HG02943 (cell line): Measurements from ENCODE around the gene PAXX.

Experiments used
- ATAC-seq: cut with Tn5 transposase; IDR thresholded peaks from one replicate; pipeline ENCODE4 v1.9.1; 2021; ENCODE audit warnings: mild to moderate bottlenecking, low read depth, moderate library complexity; ENCODE audit not compliant: unreplicated experiment

PAXX gene

DNA sequence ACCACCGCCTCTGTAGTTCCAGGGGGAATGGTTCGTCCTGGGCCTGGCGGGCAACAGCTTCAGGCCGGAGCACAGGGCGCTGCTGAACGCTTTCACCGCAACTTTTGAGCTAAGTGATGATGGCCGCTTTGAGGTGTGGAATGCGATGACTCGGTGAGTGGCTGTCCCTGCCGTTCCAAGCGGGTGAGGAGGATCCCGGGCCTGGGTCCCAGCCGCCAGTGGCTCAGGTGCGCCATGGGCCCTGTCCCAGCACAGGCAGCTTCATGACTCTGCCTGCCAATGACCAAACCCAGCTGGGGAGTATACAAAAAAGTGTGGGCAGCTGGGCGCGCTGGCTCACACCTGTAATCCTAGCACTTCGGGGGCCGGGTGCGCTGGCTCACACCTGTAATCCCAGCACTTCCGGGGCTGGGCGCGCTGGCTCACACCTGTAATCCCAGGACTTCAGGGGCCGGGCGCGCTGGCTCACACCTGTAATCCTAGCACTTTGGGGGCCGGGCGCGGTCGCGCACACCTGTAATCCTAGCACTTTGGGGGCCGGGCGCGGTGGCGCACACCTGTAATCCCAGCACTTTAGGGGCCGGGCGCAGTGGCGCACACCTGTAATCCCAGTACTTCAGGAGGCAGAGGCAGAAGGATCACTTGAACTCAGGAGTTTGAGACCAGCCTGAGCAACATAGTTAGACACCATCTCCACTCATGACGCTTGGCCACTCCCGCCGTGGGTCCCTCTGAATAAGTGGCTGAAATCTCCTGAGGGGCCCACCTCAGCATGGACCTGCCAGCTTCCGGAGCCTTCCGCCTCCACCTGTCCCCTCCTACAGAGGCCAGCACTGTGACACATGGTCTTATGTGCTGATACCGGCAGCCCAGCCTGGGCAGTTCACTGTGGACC is 39.1 kb upstream of the PAXX start:
- ATAC-seq = no peak

DNA sequence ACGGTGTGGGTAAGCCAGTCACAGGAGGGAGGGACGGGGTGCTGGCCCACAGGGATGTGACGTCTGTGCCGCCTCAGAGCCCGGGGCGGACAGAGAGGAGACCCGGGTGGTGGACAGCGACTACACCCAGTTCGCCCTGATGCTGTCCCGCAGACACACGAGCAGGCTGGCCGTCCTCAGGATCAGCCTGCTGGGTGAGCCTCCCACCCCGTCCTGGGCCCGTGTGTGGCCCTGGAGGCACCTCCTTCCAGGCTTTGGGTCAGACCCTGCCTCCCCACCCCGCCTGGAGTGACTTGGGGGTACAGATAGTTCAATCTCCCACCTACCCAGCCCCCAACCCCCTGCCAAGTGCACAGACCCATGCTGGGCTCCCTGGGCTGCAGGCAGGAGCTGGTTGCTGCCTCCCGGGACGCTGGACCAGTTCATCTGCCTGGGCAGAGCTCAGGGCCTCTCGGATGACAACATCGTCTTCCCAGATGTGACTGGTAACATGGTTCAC is 38.4 kb upstream of the PAXX start:
- no peak for ATAC-seq

DNA sequence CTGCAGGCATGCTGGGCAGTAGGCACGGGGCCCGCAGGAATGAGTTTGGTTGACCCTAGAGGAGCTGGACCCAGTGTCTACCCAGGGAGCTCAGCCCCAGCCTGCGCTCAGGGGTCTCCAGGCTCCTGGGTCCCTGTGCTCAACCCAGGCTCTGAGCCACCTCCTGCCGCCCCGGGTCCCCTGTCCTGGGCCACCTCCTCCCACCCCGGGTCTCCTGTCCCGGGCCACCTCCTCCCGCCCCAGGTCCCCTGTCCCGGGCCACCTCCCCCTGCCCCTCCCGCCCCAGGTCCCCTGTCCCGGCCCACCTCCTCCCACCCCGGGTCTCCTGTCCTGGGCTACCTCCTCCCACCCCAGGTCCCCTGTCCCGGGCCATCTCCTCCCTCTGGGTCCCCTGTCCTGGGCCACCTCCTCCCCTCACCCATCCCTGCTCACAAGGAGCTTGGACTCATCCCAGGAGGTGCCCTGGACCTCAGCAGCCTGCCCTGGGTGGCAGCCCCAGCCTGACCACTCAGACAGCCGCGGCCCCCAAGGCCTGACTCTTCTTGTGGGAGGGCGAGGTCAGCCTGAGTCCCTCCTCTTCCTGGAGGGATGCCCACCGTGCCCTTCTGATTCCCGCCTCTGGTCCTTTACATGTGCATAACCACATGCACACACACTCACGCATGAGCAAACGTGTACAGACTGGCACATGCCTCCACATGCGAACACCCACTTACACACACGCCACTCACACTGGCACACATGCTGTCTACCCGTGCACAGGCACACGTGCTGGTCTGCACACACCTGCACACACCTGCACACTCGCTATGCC is 37.7 kb upstream of the PAXX start:
- no peak for ATAC-seq

DNA sequence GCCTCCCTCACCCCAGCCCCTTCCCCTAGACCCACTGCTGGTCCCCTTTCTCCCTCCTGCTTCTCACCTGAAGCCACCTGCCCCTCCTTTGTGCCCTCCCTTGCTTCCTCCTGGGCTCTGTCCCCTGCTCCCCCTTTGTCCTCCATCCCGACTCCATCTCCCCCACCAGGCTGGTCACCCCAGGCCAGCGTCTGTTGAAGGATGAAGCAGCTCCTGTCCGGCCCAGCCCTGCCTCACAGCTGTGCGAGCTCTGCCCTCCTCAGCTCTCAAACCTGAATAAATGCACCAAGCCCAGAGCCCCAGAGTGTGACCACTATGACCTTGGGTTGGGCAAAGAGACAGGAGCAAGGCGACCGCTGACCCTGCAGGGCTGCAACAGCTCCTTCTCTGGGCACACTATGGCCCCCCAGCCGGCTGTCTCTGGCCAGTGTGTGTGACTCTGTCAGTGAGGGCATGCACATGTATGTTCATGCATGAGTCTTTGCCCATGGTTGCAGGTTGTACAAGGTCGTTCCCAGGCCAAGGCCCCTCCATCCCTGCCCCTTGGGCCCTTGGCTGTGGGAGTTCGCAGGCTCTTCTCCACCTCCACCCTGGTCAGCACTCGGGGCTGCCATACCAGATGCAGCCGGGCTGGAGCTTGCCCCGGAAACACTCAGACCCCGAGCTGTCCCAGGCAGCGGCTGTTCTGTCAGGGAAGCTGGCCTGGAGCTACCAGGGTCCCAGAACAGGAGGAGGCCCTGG is 36.9 kb upstream of the PAXX start:
- ATAC-seq = no peak

DNA sequence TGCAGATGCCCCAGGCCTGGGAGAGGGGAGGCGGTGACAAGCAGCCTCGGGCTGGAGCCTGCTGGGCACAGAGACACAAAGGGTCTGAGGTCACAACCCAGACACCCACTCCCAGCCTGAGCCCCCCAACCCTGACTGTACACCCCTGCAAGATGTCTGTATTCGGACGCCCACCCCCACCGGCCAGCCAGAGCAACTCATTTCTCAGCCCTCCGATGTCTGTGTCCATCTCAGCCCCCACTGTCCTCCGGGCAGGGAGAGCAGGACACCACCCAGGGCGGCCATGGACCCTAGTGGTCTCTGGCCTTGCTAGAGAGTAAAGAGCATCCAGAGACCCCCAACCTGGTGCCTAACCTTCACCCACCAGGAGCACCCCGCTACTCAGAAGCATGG is 36.3 kb upstream of the PAXX start:
- no peak for ATAC-seq

DNA sequence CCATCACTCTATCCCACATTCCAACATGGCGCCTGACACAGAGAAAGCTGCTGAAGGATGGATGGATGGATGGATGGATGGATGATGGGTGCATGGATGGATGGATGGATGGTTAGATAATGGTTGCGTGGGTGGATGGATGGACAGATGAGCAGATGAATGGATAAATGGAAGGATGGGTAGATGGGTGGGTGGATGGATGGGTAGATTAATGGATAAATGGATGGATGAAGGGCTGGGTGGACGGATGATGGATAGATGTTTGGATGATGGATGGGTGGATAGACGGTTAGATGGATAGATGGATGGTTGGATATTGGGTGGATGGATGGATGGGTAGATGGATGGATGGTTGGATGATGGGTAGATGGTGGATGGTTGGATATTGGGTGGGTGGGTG is 35.6 kb upstream of the PAXX start:
- no peak for ATAC-seq

DNA sequence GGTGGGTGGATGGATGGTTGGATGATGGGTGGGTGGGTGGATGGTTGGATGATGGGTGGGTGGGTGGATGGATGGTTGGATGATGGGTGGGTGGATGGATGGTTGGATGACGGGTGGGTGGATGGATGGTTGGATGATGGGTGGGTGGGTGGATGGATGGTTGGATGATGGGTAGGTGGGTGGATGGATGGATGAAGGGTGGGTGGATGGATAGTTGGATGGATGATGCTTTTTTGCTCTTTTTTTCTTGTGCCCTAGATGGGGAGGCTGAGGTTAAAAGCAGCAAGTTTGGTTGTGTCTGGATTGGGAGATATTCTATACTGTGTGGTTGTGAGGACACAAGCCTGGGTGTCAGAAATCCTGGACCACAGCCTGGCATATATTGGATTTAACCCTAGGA is 34.8 kb upstream of the PAXX start:
- ATAC-seq = no peak

DNA sequence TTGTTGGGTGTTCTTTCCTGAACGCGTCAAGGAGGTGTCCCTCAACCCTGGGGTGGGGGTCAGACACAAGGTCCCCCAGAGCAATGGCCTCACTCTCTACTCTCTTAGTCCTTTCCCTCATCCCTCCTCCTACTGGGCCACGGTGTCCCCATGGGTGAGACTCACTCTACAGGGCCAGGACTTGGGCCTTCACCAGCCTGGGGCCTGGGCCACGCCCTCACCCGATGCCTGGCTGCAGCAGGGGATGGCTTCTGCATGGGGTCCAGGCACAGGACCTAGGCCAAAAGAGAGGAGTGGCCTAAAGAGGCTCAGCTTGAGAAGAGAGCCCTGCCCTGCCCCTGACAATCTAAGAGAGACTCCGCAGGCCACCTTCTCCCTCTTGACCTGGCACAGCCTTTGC is 34.3 kb upstream of the PAXX start:
- no peak for ATAC-seq

DNA sequence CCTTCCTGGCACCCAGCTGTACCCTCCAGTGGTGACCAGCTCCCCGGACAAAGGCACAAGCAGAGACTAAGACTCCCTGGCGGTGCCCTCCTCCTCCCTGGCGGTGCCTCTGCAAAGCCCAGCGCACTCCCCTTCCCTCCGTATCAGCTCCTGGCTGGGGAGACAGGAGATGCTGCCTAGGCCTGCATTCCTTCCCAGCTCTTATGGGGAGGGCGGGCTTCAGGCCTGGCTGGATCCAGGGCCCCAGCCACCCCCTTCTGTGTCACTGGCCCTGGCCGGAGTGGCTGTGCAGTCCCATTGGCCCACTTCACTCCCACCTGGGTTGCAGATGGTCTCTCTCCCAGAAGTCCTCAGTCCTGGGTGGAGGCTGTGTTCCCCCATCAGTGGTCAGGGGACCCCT is 33.7 kb upstream of the PAXX start:
- ATAC-seq = no peak

DNA sequence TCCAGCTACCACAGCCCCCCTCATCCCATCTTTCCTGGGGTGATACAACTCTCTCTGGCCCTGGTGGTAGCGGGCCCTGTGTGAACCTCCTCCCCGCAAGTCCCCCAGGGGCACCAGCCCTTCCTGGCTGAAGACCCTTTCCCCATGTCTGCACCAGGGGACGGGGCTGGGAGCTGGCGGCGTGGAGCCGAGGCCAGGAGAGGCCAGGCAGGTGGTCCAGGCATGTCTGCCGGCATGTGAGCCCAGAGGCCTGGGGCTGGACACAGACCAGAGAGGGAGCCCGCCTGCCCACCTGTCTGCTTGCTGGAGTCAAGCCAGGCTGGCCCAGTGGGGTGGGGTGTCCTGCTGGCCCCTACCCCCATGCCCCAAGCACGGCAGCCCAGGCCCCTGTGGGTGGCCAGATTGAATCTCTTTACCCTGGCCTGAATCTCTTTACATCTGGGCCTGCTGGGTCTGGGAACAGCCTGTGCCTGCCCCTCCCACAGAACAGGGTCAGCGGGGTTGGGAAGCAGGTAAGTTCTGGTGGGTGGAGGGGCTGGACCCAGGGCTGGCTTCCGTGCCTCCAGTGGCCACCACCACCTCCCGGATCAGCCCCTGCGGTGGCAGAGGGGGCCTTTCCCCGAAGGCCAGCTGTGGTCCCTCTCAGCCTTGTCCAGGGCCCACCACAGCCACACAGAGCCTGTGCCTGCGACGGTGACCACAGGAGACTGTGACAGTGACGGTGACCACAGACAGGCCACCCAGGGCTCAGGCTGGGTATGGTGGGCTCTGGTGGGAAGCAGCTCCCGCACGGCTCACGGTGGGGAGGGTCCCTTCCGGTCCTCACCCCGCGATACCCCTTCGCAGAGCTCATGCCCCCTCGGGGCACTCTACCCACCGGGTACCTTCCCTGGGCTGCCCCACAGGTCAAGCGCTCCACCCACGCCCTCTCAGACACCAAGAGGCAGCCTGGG is 33.0 kb upstream of the PAXX start:
- no peak for ATAC-seq

DNA sequence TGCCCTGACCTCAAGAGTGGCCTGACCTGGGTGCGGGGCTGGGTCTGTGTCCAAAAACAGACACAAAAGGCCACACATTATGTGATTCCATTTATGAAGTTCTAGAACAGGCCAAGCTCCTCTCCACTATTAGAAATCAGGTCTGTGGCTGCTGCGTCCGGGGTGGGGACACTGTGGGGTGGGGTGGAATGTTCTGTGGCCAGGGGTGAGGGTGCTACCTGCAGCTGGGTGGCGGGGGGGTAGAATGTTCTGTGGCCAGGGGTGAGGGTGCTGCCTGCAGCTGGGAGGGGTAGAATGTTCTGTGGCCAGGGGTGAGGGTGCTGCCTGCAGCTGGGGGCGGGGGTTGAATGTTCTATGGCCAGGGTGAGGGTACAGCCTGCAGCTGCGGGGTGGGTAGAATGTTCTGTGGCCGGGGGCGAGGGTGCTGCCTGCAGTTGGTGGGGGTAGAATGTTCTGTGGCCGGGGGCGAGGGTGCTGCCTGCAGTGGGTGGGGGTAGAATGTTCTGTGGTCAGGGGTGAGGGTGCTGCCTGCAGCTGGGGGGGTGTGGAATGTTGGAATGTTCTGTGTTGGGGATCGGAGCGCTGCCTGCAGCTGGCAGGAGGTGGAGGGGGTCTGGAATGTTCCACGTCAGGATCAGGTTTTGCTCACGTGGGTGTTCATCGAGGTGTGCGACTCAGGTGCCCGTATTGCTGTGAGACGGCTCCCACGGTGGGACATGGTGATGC is 31.8 kb upstream of the PAXX start:
- no peak for ATAC-seq

DNA sequence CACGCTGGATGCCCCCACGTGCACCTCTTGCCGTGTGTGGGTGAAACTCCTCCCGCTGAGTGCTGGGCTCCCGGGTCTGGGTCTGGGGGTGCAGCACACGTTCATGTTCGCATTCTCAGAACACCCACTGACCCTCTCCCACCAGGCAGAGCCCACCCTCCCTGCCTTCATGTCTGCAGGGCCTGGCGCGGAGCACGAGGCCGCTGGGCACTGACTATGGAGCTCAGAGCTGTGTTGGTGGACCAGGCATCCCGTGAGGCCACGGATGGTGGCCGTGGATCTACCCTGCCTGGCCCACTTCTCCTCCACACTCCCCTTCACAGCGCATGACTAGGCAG is 31.3 kb upstream of the PAXX start:
- ATAC-seq = no peak

DNA sequence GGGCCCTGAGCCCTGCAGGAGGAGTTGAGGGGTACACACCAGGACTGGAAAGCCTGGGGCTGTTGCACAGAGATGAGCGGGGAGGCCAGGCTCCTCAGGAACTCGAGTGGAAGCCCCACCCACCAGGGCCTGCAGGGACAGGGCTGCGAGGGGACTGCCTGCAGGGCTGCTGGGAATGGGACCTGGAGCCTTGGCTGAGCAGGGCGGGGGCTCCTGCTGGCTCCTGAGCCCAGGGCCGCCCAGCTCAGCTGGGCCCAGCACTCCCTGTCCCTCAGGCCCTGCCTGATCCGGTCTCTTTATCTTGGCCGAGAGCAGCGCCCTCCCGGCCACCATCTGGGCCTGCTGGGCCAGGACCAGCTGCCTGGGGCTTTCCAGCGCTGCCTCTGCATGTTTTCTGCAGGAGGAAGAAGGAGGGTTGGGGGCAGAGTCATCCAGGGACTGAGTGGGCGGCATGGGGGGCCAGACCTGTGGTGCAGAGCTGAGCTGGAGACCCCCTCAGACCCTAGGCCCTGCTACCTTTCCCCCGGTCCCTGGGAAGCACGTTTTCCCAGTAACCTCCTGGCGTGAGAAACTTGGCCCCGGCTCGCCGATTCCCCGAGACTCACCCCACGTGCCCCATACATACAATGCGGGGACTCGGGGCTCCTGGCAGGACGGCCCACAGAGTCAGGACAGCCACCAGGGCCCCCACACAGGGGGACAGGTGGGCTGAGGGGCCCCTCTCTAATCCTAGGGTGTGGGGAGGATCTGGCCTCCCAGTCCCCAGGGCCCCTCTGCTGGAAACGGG is 30.8 kb upstream of the PAXX start:
- no peak for ATAC-seq

DNA sequence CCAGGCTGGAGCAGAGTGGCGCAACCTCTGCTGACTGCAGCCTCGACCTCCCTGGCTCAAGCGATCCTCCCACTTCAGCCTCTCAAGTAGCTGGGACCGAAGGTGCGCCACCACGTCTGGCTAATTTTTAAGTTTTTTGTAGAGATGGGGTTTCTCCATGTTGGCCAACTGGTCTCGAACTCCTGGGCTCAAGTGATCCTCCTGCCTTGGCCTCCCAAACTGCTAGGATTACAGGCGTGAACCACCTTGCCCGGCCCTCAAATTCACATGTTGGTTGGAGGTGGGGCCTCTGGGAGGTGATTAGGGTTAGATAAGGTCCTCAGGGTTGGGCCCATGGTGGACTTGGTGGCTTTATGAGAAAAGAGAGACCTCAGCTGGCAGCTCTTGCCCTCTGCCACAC is 30.1 kb upstream of the PAXX start:
- ATAC-seq = no peak

DNA sequence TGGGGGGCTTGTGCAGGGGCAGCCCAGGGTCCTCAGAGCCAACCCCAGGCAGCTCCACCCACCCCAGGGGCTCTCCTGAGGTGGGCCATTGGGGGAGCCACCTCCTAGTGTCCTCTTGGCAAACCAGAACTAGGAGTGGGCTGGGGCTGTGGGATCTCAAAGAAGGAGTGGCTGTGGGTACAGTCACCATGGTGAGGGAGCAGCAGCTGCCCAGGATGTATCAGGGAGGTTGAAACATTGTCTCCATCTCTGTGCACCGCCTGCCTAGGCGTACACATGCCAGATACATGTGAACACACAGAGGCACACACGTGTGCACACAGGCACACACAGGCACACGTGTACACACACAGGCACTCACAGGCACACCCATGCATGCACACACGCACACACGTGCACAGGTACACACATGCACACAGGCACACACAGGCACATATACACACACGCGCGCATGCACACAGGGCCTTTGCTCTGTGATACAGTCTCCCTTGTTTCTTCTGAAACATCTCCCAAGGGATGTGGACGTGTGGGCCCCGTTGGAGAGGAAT is 29.4 kb upstream of the PAXX start:
- no peak for ATAC-seq

DNA sequence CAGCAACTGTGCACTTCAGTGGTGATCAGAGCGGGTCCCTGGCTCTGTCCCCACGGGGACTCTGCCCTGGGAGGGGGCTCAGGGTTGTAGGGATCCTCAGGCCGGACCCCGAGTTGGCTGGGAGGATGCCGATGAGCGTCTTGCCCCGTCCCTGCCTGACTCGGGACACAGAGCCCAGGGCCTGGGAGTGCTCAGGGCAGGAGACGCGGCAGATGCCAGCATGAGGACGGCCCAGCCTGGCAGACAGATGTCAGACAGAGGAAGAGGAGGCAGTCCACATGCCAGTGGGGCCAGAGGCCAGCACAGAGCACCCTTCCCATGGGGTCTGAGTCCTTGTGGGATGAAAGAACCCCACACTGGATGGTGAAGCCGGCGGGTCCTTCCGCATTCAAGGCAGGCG is 28.9 kb upstream of the PAXX start:
- ATAC-seq = no peak

DNA sequence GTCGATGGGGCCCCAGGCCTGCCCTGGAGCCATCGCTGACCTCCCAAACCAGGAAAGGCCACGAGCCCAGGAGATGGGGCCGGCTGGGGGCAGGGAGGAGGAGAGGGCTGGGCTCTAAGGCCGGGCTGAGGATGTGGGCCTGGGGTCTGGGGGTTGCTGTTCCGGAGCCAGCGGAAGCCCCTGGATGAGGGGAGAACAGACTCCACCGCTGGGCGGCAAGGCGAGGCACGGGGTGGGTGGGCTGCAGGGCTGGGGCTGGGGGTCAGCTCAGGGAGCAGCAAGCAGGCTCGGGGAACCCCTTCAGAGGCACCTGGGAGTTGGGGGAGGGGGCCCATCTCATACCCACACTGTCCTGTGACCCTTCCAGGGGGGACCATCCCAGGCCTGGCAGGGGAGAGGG is 28.5 kb upstream of the PAXX start:
- ATAC-seq = no peak

DNA sequence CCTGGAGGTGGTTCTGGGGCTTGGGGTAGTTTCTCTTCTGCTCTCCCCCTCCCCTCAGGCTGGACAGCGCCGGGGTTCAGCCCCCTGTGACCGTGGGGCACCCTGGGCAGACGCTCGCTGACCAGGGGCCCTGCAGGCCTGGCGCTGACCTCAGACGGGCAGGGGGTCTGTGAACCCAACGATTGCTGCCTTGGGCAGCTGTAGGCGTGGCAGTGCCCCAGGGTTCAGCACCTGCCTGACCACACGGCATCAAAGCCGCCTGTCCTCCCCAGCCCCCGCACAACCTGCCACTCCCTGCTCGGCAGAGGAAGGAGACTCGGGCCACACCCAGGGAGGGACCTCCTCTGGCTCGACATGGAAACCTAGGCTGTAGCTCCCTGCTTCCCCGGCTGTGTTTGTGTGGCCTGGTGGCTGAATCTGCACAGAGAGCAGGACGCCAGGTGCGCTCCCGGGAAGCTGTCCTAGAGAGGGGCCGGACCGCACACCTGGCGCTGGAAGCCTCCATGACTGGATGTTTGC is 28.0 kb upstream of the PAXX start:
- ATAC-seq = no peak
